OCI-LY3 (cell line): ENCODE results near the gene NCOA6.

Experiments used
- H2AFZ ChIP-seq: fragments of 200-600, 300-600 bp; shearing (Covaris generic); 2 replicates; pipeline ENCODE4 v1.6.0; 2014; ENCODE audit warnings: antibody characterized with exemption, low read depth, low read length
- H3K27ac ChIP-seq: fragments of 200-600, 300-600 bp; sonication (generic); 2 replicates; pipeline ENCODE4 v1.5.1; 2014; ENCODE audit warnings: mild to moderate bottlenecking, low read length, moderate library complexity, mixed read lengths
- H3K27me3 ChIP-seq: fragments of 200-600, 300-600 bp; sonication (generic); 2 replicates; pipeline ENCODE4 v1.6.1; 2014; ENCODE audit warnings: low read depth, low read length, mixed read lengths
- H3K36me3 ChIP-seq: fragments of 200-600, 300-600 bp; sonication (generic); replicated peaks from 2 replicates; pipeline ENCODE3; 2014; ENCODE audit warnings: low read depth, low read length, mixed read lengths
- H3K4me1 ChIP-seq: fragments of 300-600, 200-600 bp; sonication (generic); 2 replicates; pipeline ENCODE4 v1.6.1; 2014; ENCODE audit warnings: low read length, mixed read lengths
- H3K4me2 ChIP-seq: fragments of 200-600, 300-600 bp; sonication (generic); 2 replicates; pipeline ENCODE4 v1.6.1; 2014; ENCODE audit warnings: low read length, mixed read lengths
- H3K4me3 ChIP-seq: fragments of 300-600, 200-600 bp; sonication (generic); 2 replicates; pipeline ENCODE4 v1.5.1; 2014; ENCODE audit warnings: antibody characterized with exemption, mild to moderate bottlenecking, low read length, moderate library complexity
- H3K79me2 ChIP-seq: fragments of 300-600, 200-600 bp; shearing (Covaris generic); 2 replicates; pipeline ENCODE4 v1.6.1; 2014; ENCODE audit warnings: mild to moderate bottlenecking, low read length, mixed read lengths
- H3K9ac ChIP-seq: fragments of 300-600, 200-600 bp; shearing (Covaris generic); 2 replicates; pipeline ENCODE4 v1.6.0; 2014; ENCODE audit warnings: mild to moderate bottlenecking, low read length, moderate library complexity
- H3K9me3 ChIP-seq: fragments of 200-600, 300-600 bp; shearing (Covaris generic); 2 replicates; pipeline ENCODE4 v1.6.1; 2014; ENCODE audit warnings: low read length, mixed read lengths; ENCODE audit not compliant: insufficient read depth
- H4K20me1 ChIP-seq: fragments of 200-600, 300-600 bp; sonication (generic); 2 replicates; pipeline ENCODE4 v1.6.1; 2016; ENCODE audit warnings: low read length, mixed read lengths; ENCODE audit not compliant: insufficient read depth
- EZH2phosphoT487 ChIP-seq: fragments of 200-600 bp; shearing (Covaris generic); IDR thresholded peaks from 2 replicates; pipeline ENCODE4 v1.6.1; 2018; ENCODE audit warnings: antibody characterized with exemption, mixed run types, low read depth
- TF ChIP-seq, protein P1 (sequence below): fragments of 200-600, 300-600 bp; sonication (generic); IDR thresholded peaks from 2 replicates; pipeline ENCODE4 v1.5.1; 2014; ENCODE audit warnings: antibody characterized with exemption, low read length, low read depth

The NCOA6 gene

DNA sequence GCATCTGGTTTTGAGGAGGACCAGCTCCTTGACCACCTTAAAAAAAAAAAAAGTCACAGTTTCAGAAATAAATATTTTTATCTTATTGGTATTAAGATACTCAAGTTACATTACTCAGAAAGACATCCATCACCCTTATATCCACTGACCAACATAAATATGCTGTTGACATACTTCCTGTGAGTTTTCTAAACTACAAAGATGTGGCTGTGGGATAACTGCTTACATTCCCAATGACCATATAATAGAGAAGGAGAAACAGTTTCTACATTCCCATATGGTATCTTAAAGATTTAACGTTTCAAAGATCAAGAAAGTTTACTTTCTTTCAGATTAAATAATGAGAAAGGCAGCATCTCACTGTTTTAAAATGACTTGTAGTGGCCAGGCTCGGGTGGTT, 75.0 kb downstream of the NCOA6 start:
- peaks cover 13% of the 10 kb centered on the region; the same call in 1 of the 2 replicates for H4K20me1 ChIP-seq
- H3K4me1 ChIP-seq = peaks cover 19% of the 10 kb centered on the region
- no peaks in the 10 kb centered on the region for H3K9me3 ChIP-seq
- no peaks in the 10 kb centered on the region for H3K27me3 ChIP-seq
- no peak overlapping the region for H3K9ac ChIP-seq
- no peak overlapping the region for H3K27ac ChIP-seq
- no peak for TF ChIP-seq EZH2phosphoT487
- TF ChIP-seq, protein P1, sequence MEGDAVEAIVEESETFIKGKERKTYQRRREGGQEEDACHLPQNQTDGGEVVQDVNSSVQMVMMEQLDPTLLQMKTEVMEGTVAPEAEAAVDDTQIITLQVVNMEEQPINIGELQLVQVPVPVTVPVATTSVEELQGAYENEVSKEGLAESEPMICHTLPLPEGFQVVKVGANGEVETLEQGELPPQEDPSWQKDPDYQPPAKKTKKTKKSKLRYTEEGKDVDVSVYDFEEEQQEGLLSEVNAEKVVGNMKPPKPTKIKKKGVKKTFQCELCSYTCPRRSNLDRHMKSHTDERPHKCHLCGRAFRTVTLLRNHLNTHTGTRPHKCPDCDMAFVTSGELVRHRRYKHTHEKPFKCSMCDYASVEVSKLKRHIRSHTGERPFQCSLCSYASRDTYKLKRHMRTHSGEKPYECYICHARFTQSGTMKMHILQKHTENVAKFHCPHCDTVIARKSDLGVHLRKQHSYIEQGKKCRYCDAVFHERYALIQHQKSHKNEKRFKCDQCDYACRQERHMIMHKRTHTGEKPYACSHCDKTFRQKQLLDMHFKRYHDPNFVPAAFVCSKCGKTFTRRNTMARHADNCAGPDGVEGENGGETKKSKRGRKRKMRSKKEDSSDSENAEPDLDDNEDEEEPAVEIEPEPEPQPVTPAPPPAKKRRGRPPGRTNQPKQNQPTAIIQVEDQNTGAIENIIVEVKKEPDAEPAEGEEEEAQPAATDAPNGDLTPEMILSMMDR = no peak
- H3K4me2 ChIP-seq = no peak overlapping the region
- no peaks in the 10 kb centered on the region for H3K79me2 ChIP-seq
- H3K36me3 ChIP-seq = peaks cover 37% of the 10 kb centered on the region
- H3K4me3 ChIP-seq = no peak overlapping the region
- no peak overlapping the region for H2AFZ ChIP-seq

DNA sequence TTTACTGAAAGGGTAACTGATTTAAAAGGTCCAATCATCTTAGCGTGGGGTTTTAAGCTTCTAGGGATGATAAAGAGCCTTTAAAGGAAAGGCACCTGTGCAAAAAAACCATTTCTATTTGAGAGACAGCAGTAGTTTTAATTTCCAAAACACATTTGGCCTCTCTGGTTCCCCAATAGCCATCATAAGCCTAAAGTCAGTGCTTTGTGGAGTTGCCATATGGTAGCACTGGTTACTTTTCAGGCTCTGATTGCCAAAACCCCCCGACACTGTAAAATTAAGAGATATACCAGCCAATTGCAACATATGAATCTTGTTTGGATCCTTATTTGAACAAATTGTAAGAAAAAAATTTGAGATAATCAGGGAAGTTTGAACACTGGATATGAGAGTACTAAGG, 76.7 kb downstream of the NCOA6 start:
- Histone ChIP-seq H3K36me3 (peaks cover 35% of the 10 kb centered on the region), H3K4me1 (peaks cover 2% of the 10 kb centered on the region), H3K4me3 (no peak overlapping the region), H3K9me3 (no peaks in the 10 kb centered on the region), H4K20me1 (no peaks in the 10 kb centered on the region), H3K27me3 (no peaks in the 10 kb centered on the region), H3K4me2 (no peak overlapping the region), H3K79me2 (no peaks in the 10 kb centered on the region), H3K9ac (no peak overlapping the region), H2AFZ (no peak overlapping the region), H3K27ac (no peak overlapping the region)
- TF ChIP-seq, protein P1 = no peak
- TF ChIP-seq EZH2phosphoT487 = no peak

DNA sequence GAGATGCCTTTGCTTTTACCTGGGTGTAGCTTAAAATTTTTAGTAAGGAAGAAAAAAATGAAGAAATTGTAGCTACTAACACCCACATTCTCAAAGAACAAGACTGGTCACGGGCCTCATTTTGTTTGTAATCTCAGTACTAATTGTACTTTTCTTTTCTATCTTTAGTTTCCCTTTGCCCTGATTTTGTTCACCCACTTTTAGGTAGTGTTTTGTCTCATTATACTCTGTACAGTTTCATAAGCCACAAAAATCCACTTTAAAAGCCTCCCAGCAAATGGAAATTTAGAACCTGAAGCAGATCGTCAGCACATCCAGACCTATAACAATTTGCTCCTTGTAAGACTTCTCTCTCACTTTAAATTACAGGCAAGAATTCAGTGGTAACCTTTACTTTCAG, 78.0 kb downstream of the NCOA6 start:
- peaks cover 44% of the 10 kb centered on the region for H3K36me3 ChIP-seq
- no peak overlapping the region for H2AFZ ChIP-seq
- H3K27me3 ChIP-seq = no peaks in the 10 kb centered on the region
- TF ChIP-seq EZH2phosphoT487 = no peak
- TF ChIP-seq, protein P1 = no peak
- H3K9ac ChIP-seq = no peak overlapping the region
- no peaks in the 10 kb centered on the region for H3K79me2 ChIP-seq
- H3K4me2 ChIP-seq = no peak overlapping the region
- H4K20me1 ChIP-seq = no peaks in the 10 kb centered on the region
- H3K9me3 ChIP-seq = no peaks in the 10 kb centered on the region
- no peaks in the 10 kb centered on the region for H3K4me1 ChIP-seq
- H3K27ac ChIP-seq = no peak overlapping the region
- H3K4me3 ChIP-seq = no peak overlapping the region

DNA sequence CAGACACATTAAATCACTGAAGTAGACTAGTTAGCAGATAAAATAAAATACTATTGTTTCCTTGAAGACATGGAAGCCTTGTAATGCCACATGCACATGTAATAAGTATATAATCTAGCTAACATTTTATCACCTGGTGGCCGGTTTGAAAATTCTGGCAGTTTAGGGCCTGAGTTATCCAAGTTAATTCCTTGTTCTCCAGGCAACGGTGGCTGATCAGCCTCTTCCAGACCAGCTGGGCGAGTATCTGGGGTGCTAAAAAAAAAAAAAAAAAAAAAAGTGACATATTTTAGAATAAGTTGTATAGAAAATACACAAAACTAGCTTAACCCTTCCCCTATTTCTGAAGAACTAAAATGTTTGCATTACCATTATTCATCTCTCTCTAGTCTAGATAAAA, 78.8 kb downstream of the NCOA6 start:
- H3K4me3 ChIP-seq = no peak overlapping the region
- H3K36me3 ChIP-seq = peaks cover 50% of the 10 kb centered on the region
- no peak overlapping the region for H3K9ac ChIP-seq
- H3K4me2 ChIP-seq = no peak overlapping the region
- H4K20me1 ChIP-seq = no peaks in the 10 kb centered on the region
- H3K27me3 ChIP-seq = no peaks in the 10 kb centered on the region
- no peaks in the 10 kb centered on the region for H3K79me2 ChIP-seq
- no peak overlapping the region for H3K27ac ChIP-seq
- H3K4me1 ChIP-seq = no peaks in the 10 kb centered on the region
- no peak overlapping the region for H2AFZ ChIP-seq
- TF ChIP-seq EZH2phosphoT487 = no peak
- TF ChIP-seq, protein P1 = no peak
- no peaks in the 10 kb centered on the region for H3K9me3 ChIP-seq
